ENCODE measurements around the gene DPEP3.

GRCh38 chr16:67963292-67963661 lies 17.0 kb downstream of the DPEP3 start:
- TF ChIP-seq CTCF (IDR thresholded peaks at IDR 0.05) (no peak), EZH2 (IDR thresholded peaks at IDR 0.05) (no peak)

Measured in neural progenitor cell (in vitro differentiated cells).